Stimulated activated CD4-positive, alpha-beta T cell treated with anti-CD3 and anti-CD28 coated beads, TNF-alpha, amount 100 ng/mL, for 48 hours (primary cell): ENCODE results near the gene ZFPM1.
"Not testable (repeated sequence)": the region's sequence is repeated elsewhere in the genome, so short reads cannot be mapped to it uniquely, and the experiment has no call there.

Experiments used
- DNase-seq, 3 donors: peaks; one replicate each; pipeline ENCODE4 v3.0.0-alpha.2; 2020; ENCODE audit warnings: low read depth in 3 of 3

ZFPM1 gene

DNA sequence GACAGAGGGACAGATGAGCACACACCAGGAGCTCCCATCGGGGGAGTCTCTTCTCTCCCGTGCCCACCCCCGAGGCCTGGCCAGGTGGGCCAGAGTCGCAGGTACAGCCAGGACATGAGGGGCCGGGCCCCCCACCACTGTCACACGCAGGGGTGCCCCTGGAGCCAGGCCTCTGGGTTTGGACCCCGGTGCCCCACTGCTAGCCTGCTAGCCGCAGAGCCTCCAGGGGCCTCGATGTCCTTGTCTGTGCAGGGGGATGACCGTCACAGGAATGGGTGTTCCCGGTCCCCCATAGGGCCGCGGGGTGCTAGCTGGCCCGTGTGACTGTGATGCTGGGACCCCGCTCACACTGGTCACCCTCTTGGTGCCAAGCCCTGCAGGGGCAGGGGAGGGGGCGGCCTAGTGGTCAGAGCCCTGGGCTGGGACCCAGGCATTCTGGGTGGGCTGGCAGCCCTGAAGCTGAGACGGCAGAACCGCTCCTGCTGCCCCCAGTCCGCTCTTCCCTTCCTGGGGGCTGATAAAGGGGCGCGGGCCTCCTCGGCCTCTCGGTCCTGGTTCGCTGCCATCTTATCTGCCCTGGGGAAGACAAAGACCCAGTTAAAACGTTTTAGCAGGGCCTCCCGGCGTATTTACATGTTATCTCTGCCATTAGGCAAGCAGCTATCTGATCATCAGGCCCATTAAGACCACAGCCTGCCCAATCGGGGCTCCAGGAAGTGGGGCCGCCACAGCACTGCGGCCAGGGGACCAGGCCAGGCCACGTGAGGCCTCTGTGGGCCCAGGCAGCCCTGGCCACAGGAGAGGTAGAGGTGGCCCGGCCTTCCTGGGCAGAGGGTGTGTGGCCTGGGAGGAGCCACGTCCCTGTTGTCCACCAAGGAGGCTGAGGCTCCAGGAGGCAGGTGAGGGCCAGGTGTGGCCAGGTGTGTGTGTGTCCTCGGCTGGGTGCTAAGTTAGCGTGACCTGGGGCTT lies 59.9 kb downstream of the ZFPM1 start:
- no peak for DNase-seq

DNA sequence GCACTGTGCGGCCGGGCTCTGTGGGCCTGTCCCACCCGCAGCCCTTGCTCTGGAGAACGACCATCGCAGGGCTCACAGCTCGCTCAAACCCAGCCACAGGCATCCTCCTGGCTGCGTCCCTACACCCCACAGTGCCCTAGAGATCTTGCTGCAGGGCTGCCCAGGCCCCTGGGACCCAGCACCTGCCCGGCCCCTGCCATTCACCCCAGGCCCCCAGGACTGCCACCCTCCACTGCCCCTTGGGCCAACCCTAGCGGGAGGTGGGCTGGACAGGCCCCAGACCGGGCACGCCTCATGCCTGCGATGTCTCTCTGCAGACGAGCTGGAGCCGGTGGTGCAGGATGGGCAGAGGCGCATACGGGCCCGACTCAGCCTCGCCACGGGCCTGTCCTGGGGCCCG lies 61.0 kb downstream of the ZFPM1 start:
- DNase-seq: no peak

DNA sequence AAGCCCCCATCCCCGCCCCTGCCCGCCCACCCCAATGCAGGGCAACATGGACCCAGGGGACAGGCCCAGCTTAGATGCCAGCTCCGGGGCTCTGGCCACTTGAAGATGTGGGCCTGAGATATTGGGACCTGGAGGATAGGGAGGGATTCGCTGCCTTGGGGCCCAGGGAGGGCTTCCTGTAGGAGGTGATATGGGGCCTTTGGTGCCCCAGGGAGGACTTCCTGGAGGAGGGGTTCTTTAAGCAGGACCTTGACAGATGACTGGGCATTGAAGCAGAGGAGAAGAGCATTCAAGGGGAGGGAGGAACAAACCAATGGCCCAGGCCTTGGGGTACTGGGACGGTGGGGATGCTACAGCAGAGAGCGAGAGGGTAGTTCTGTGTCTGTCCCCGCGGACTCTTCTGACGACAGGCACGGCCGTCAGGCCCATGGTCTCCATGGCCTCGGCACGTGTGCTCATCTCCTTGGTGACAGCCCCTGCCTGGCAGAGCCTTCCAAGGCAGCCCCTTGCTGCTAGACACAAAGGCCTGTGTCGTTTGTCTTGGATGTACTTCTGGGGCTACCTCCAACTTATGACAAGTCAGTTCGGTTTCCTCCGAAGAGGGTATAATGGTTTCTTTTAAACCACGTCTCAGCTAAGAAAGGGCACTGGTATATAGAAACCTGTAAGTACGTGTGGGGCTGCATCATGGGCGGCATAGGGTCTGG lies 61.6 kb downstream of the ZFPM1 start:
- no peak for DNase-seq

DNA sequence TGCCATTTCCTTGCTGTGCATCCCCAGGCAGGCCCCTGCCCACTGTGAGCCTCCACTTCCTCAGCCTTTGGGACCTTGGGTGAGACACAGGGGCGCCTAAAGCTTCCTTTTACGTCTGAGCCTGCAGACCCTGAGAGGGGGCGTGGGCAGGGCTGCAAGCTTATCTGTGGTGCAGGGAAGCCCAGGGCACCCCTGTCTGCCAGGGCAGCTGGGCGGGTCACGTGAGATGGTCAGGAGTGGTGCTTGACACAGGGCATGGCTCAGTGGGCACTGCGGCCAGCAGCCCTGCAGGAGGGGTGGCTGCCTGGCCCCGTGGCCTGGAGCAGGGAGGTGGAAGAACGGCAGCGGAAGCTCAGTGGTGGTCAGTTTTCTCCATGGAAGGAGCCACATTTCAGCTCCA lies 62.3 kb downstream of the ZFPM1 start:
- DNase-seq: no peak

DNA sequence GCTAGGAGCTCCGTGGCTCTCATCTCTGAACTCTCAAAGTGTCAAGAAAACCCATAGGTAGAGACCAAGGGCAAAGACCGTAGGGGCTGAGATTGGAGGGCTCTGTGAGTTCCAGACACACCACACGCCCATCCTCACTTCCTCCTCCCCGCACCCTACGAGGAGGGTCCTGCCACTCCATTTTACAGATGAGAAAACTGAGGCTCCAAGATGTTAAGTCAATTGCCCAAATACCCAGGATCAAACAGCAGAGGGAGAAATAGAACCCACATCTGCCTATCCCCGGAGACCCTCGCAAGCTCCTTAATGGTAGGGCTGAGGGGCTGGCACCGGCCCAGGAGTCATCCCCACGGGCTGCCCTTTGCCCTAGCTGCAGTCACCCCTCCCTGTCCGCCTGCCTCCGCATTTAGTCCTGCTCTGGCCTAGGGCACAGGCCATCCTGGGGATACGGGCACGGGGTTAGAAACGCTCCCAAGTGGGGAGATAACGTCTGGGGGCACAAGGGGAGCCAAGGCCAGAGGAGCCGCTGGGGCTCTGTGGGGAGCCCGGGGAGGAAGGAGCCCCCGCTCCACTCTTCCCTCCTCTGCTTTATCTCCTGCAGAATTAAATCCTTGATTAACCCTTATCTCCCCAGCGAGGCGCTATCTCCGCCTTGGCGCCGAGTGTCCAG lies 63.0 kb downstream of the ZFPM1 start:
- DNase-seq: no peak

- no peak for DNase-seq
These were observed 63.6 kb downstream of the ZFPM1 start for GRCh38 chr16:88516601-88517061.

GRCh38 chr16:88517208-88517774 lies 64.2 kb downstream of the ZFPM1 start:
- DNase-seq: not testable (repeated sequence)

DNA sequence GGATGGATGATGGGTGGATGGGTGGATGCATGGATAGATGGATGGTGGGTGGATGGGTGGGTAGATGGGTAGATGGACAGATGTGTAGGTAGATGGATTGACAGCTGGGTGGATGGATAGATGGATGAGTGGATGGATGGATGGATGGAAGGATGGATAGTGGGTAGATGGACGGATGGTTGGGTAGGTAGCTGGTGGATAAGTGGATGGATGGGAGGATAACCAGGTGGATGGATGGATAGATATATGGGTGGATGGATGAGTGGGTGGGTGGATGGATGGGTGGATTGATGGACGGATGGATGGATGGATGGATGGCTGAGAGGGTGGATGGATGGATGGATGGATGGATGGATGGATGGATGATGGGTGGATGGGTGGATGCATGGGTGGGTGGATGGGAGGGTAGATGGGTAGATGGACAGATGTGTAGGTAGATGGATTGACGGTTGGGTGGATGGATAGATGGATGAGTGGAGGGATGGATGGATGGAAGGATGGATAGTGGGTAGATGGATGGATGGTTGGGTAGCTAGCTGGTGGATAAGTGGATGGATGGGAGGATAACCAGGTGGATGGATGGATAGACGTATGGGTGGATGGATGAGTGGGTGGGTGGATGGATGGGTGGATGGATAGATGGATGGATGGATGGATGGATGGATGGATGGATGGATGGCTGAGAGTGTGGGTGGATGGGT lies 65.5 kb downstream of the ZFPM1 start:
- DNase-seq: not testable (repeated sequence)

GRCh38 chr16:88519240-88519639 lies 66.2 kb downstream of the ZFPM1 start:
- no peak for DNase-seq

DNA sequence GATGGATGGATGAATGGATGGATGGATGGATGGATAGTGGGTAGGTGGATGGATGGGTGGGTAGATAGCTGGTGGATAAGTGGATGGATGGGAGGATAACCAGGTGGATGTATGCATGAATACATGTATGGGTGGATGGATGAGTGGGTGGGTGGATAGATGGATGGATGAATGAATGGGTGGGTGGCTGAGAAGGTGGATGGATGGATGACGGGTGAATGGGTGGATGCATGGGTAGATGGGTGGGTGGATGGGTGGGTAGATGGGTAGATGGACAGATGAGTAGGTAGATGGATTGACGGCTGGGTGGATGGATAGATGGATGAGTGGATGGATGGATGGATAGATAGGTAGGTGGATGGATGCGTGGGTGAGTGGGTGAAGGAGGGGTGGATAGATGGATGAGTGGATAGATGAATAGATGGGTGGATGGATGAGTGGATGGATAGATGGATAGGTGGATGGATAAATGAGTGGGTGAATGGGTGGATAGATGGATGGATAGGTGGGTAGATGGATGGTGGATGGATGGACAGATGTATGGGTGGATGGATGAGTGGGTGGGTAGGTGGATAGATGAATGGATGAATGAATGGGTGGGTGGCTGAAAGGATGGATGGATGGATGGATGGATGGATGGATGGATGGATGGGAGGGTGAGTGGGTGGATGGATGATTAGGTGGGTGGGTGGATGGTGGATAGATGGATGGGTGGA lies 67.0 kb downstream of the ZFPM1 start:
- no peak for DNase-seq

- DNase-seq: no peak
These were observed 68.6 kb downstream of the ZFPM1 start for GRCh38 chr16:88521674-88522073.

- DNase-seq: no peak
These were observed 69.3 kb downstream of the ZFPM1 start for GRCh38 chr16:88522276-88522949.

DNA sequence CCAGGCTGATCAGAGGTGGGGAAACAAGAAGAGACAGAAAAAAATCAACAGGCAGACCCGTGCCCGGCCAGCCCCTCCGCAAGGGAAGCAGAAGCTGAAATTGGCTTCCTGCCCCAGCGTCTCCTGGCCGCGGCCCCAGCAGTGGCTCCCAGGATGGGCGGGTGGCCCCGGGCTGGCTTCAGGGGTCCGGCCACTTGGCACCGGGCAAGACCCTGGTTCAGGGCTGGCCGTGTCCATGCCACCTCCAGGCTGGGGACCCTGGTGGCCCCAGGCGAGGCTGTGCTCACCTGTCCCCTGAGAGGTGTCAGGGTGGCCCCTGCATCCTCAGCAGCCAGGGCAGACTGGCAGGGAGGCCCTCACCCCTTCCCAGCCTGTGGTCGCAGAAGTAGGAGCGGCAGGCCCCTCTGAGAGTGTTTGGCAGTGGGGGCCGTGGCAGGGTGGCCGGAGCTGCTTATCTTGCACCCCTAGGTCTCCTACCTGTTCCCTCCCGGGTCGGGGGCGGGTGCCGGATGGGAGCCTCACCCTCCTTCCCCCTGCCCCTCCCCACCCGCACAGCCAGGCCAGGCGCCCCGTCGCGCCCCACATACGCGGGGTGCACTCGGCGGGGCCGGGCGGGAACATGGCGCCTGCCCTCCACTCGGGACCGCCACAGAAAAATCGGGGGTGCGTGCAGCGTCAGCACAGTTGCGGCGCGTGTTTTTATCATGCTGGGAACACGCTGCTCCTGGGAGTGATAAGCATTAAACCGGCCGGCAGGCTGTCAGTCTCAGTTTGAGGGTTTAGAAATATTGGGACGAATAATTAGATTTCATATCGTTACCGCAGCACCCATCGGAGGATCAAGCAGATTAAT lies 70.5 kb downstream of the ZFPM1 start:
- no peak for DNase-seq

- no peak for DNase-seq
These were observed 71.3 kb downstream of the ZFPM1 start for GRCh38 chr16:88524274-88524972.

DNA sequence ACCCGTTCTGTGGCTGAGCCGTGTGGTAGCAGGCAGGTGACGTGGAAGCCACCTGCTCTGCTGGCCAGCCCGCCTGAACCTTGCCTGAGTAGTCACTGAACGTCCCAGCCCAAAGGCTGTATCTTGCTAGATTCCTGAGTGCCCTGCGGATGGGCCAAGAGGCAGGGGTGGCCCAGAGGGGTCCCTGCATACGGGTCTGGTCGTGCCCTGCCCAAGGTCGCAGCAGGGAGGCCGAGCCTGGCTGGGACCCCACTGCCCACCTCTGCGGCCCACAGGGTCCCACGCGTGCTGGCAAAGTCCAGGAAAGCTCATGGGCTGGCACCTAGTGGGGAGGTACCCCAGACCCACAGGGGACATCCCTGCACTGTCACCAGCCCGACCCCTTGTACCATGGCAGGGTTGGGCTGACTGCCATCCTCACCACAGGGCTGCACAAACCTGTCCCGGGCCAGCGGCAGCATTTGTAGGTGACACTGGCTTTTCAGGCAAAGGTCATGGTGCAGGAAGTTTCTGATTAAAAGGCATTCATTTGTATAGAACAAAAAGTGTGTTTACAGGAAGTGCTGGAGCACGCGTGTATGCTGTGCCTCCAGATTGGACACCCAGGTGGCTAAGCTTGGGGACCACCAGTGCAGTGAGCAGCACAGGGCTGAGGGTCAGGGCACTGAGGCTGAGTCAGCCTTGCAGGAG lies 72.0 kb downstream of the ZFPM1 start:
- DNase-seq: no peak

DNA sequence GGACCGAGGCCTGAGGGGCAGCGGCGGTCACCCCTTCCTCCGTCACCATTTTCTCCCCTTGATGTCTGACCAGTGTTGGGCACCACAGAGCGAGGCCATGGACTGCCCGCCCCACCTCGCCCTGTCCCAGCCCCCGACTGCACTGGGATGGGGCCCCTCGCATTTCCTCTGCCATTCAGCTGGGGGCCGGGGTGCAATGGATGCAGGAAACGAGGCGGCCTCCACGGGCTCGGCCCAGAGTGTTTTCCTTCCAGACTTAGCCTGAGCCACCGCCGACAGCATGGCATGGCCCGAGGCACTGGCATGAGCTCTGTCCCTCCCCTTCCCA lies 72.5 kb downstream of the ZFPM1 start:
- no peak for DNase-seq

DNA sequence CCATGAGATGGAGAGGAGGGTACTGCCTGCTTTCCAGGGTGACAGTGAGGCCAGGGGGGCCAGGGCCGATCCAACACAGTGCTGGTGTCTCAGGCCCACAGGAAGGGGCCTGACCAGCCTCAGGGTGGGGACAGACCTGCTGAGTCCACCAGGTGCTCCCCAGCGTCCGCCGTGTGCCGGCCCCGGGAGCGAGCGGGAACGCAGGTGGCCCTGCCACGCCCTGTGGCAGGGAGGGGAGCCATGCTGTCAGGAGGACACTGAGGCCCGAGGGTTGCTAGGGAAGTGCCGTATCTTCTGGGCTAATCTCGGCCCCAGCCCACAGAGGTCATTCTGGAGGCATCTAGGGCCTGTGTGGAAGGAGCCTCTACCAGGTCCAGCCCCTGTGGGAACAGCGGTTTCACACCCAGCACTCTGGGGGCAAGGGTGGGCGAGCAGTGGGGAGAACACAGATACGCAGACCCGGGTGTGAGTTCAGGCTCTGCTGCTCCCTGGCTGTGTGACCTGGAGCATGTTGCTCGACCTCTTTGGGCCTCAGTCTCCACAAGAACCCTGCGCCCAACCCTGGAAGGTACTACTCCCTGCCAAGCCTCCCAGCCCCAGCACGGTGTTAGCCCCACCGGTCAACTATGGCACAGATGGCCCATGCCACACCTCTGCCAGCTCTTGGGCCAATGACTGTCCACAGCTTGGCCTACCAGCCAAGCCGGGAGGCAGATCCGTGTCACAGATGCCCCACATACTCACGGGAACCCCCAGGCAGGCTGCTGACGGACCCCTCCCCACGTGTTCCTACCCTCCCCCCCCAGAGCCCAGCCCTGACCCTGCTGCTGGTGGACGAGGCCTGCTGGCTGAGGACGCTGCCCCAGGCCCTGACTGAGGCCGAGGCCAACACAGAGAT lies 73.2 kb downstream of the ZFPM1 start:
- DNase-seq: no peak
